ENCODE data around the gene TMCO6. TPM values are rescaled to one million over a fixed set of nuclear protein-coding genes. Genes with fewer than 3 reads are reported as not detected.
A peak's percentile ranks its signal among the peaks of the same experiment; 100 is the strongest.

The TMCO6 gene
- total and polyA plus RNA-seq, 2 of the 4 experiments (the other 2 are of a cell fraction) = 6.6 to 10.6 TPM

DNA sequence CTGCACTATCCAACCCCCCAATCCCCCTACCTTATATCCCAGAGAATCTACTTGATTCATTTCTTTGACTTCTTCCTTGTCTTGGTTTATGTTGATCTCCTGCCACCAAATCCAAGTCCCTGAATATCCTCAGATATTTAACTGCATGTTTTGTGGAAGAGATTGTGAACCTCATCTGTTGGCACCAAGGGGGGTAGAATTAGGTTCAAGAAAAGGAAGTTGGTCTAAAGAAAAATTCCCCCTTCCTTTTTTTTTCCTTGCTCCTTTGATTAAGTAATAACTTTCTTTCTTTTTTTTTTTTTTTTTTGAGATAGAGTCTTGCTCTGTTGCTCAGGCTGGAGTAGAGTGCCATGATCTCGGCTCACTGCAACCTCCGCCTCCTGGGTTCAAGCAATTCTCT lies 5.8 kb upstream of the TMCO6 start:
- H2AK5ac ChIP-seq (ENCODE audit: low read depth, low read length) = no peak overlapping the region
- H3K18ac ChIP-seq (ENCODE audit: low read depth, low read length) = no peak overlapping the region
- dilution Hi-C loops (cut with HindIII; ENCODE audit: low sequenced_read_pairs, unreplicated experiment) = no loop called here
- H3K23ac ChIP-seq (ENCODE audit: low read depth, low read length) = no peak overlapping the region
- no peak overlapping the region for H4K5ac ChIP-seq (ENCODE audit: low read depth, low read length)
- H3K36me3 ChIP-seq (ENCODE audit: control insufficient read depth, insufficient read depth, low read length) = no peaks in the 10 kb centered on the region
- no peaks in the 10 kb centered on the region for H3K79me1 ChIP-seq (ENCODE audit: low read depth in 1 of 2, low read length in 2 of 2)
- no peak overlapping the region for H3K4ac ChIP-seq (ENCODE audit: low read depth, low read length)
- no CpG with 5 or more reads among the region's 2 CpGs for WGBS, 2 experiments (ENCODE audit: extremely low coverage in 2 of 2, insufficient read length in 1 of 2)
- ATAC-seq (ENCODE audit: low read depth) (no peak), DNase-seq (no peak)
- no peaks in the 10 kb centered on the region for H3K9me3 ChIP-seq (ENCODE audit: control insufficient read depth, insufficient read depth, low read length)
- no peak overlapping the region for H4K91ac ChIP-seq (ENCODE audit: insufficient read depth, low read depth, low read length)
- no peaks in the 10 kb centered on the region for H3K9me1 ChIP-seq (ENCODE audit: insufficient read depth, low read length)
- H2AFZ ChIP-seq (replicated peaks; ENCODE audit: low read length, poor library complexity) = no peak overlapping the region
- no peak overlapping the region for H2AK9ac ChIP-seq (replicated peaks; ENCODE audit: low read depth, low read length, poor library complexity)
- no peak overlapping the region for H3K4me3 ChIP-seq (ENCODE audit: insufficient read depth, low read depth, low read length)
- ChIA-PET CTCF (interaction anchor here (0.5 to 1.0 kb wide), 2 partner anchors 85 to 86 kb away, joined by 3 to 4 read pairs; partner anchors contain the start of gene EIF4EBP3), POLR2A (ENCODE audit: unreplicated experiment) (no interaction called here)
- no TSS peak for BruUV-seq (replicated peaks)
- no peak overlapping the region for H4K8ac ChIP-seq (ENCODE audit: low read depth in 2 of 2, low read length in 2 of 2)
- no peaks in the 10 kb centered on the region for H4K20me1 ChIP-seq (ENCODE audit: insufficient read depth, low read length)
- peaks cover 5% of the 10 kb centered on the region; the same call in 1 of the 2 replicates for H3K4me1 ChIP-seq (ENCODE audit: control insufficient read depth, insufficient read depth, low read length)
- H2BK15ac ChIP-seq (ENCODE audit: low read depth, low read length) = no peak overlapping the region
- no peak overlapping the region for H3K56ac ChIP-seq (ENCODE audit: extremely low read depth, insufficient read depth, low read length)
- H3K14ac ChIP-seq (replicated peaks; ENCODE audit: low read depth, low read length) = no peak overlapping the region
- in situ Hi-C loops (cut with MboI; ENCODE audit: low sequenced_read_pairs) = no loop called here
- H3K4me2 ChIP-seq (ENCODE audit: low read depth, low read length) = peak overlapping the region; percentile 71
- intact Hi-C loops (cut with micrococcal nuclease) = loop anchor here (10.0 kb wide), 1 partner anchor 389 kb away; no protein-coding TSS in a partner anchor
- no peak overlapping the region for H3K27ac ChIP-seq (ENCODE audit: insufficient read depth, low read length)
- peaks cover 16% of the 10 kb centered on the region for H3K27me3 ChIP-seq (ENCODE audit: control insufficient read depth, insufficient read depth, low read length)
- TF ChIP-seq, protein P1, sequence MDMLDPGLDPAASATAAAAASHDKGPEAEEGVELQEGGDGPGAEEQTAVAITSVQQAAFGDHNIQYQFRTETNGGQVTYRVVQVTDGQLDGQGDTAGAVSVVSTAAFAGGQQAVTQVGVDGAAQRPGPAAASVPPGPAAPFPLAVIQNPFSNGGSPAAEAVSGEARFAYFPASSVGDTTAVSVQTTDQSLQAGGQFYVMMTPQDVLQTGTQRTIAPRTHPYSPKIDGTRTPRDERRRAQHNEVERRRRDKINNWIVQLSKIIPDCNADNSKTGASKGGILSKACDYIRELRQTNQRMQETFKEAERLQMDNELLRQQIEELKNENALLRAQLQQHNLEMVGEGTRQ (IDR thresholded peaks at IDR 0.05; ENCODE audit: low read depth, low read length) = no peak
- TF ChIP-seq BHLHE40 (IDR thresholded peaks at IDR 0.05; ENCODE audit: low read depth, low read length) = no peak
- no peak for TF ChIP-seq RAD21 (IDR thresholded peaks at IDR 0.05; ENCODE audit: low read length)
- no peak for TF ChIP-seq RFX5 (IDR thresholded peaks at IDR 0.05; ENCODE audit: low read depth, low read length)
- TF ChIP-seq CHD1 (IDR thresholded peaks at IDR 0.05; ENCODE audit: low read depth, low read length) = no peak
- TF ChIP-seq, protein P2, sequence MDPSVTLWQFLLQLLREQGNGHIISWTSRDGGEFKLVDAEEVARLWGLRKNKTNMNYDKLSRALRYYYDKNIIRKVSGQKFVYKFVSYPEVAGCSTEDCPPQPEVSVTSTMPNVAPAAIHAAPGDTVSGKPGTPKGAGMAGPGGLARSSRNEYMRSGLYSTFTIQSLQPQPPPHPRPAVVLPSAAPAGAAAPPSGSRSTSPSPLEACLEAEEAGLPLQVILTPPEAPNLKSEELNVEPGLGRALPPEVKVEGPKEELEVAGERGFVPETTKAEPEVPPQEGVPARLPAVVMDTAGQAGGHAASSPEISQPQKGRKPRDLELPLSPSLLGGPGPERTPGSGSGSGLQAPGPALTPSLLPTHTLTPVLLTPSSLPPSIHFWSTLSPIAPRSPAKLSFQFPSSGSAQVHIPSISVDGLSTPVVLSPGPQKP (IDR thresholded peaks at IDR 0.05; ENCODE audit: borderline replicate concordance, low read depth, low read length) = no peak
- TF ChIP-seq FOS (IDR thresholded peaks at IDR 0.05; ENCODE audit: low read depth, low read length) = no peak
- no peak for TF ChIP-seq MXI1 (IDR thresholded peaks at IDR 0.05; ENCODE audit: borderline replicate concordance, low read depth, low read length)
- TF ChIP-seq SMC3 (IDR thresholded peaks at IDR 0.05; ENCODE audit: low read depth, low read length) = no peak
- no peak for TF ChIP-seq MAZ (IDR thresholded peaks at IDR 0.05; ENCODE audit: borderline replicate concordance, low read depth, low read length)
- no peak for TF ChIP-seq NFE2L2 (IDR thresholded peaks at IDR 0.05; ENCODE audit: low read depth, low read length)
- TF ChIP-seq CEBPB (IDR thresholded peaks at IDR 0.05; ENCODE audit: low read depth, low read length) = no peak
- TF ChIP-seq POLR2A (IDR thresholded peaks at IDR 0.05; ENCODE audit: low read depth, low read length) = no peak
- no peak for TF ChIP-seq RCOR1 (IDR thresholded peaks at IDR 0.05; ENCODE audit: insufficient replicate concordance, low read length)
- TF ChIP-seq MAFK (IDR thresholded peaks at IDR 0.05; ENCODE audit: low read depth, low read length) = no peak
- TF ChIP-seq, protein P3, sequence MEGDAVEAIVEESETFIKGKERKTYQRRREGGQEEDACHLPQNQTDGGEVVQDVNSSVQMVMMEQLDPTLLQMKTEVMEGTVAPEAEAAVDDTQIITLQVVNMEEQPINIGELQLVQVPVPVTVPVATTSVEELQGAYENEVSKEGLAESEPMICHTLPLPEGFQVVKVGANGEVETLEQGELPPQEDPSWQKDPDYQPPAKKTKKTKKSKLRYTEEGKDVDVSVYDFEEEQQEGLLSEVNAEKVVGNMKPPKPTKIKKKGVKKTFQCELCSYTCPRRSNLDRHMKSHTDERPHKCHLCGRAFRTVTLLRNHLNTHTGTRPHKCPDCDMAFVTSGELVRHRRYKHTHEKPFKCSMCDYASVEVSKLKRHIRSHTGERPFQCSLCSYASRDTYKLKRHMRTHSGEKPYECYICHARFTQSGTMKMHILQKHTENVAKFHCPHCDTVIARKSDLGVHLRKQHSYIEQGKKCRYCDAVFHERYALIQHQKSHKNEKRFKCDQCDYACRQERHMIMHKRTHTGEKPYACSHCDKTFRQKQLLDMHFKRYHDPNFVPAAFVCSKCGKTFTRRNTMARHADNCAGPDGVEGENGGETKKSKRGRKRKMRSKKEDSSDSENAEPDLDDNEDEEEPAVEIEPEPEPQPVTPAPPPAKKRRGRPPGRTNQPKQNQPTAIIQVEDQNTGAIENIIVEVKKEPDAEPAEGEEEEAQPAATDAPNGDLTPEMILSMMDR (conservative IDR thresholded peaks at IDR 0.05; ENCODE audit: low read depth, low read length) = no peak
- no peak overlapping the region for H3K9ac ChIP-seq (ENCODE audit: low read depth, low read length)
- H2BK120ac ChIP-seq (ENCODE audit: low read depth, low read length) = no peak overlapping the region
- H2BK20ac ChIP-seq (ENCODE audit: low read depth, low read length) = no peak overlapping the region
- H2BK5ac ChIP-seq (ENCODE audit: low read depth, low read length, poor library complexity, severe bottlenecking) = no peak overlapping the region

Measured in IMR-90 (cell line).